Bronchial epithelial cell (primary cell): ENCODE measurements around the gene PPP4R1. TPM values are rescaled to one million over a fixed set of nuclear protein-coding genes. Genes with fewer than 3 reads are reported as not detected.
"Not testable (repeated sequence)": the region's sequence is repeated elsewhere in the genome, so short reads cannot be mapped to it uniquely, and the experiment has no call there.

Experiments
- DNase-seq: peaks from one replicate; pipeline ENCODE4 v3.0.0-alpha.2; 2010; ENCODE audit warnings: low read depth
- FAIRE-seq: peaks from 2 replicates; lab custom pipeline; 2011; peaks lifted over from hg19 to GRCh38; lab: Jason Lieb, UNC
- H3K27me3 ChIP-seq: 2 replicates; pipeline ENCODE4 v1.5.1; 2011; ENCODE audit warnings: low read length; ENCODE audit not compliant: control insufficient read depth, insufficient read depth
- H3K36me3 ChIP-seq: 2 replicates; pipeline ENCODE4 v1.5.1; 2011; ENCODE audit warnings: low read length; ENCODE audit not compliant: control insufficient read depth, insufficient read depth
- H3K4me3 ChIP-seq: 2 replicates; pipeline ENCODE4 v1.5.1; 2011; ENCODE audit warnings: mild to moderate bottlenecking, low read depth, low read length, control low read depth
- CTCF ChIP-seq: IDR thresholded peaks from 2 replicates; pipeline ENCODE4 v1.5.1; 2011; ENCODE audit warnings: mild to moderate bottlenecking, moderate library complexity, low read length, control low read depth, inconsistent platforms; ENCODE audit not compliant: insufficient read depth, severe bottlenecking
- total RNA-seq: library from RNA; depleted of rRNA; stranded (reverse); fragments of >200 nt; gene quantifications from 2 replicates; pipeline ENCODE4 v1.2.1, GENCODE V29; 2014

The PPP4R1 gene
- total RNA-seq, 1 donor from 2014 or later = 187 TPM

GRCh38 chr18:9608298-9608697 is 6.1 kb downstream of the PPP4R1 start:
- Histone ChIP-seq H3K27me3 (no peaks in the 10 kb centered on the region), H3K36me3 (peaks cover 9% of the 10 kb centered on the region), H3K4me3 (no peak overlapping the region)
- no peak for TF ChIP-seq CTCF
- DNase-seq (peak; percentile 33), FAIRE-seq (no peak)

GRCh38 chr18:9607111-9607510 is 7.2 kb downstream of the PPP4R1 start:
- not testable (repeated sequence) for DNase-seq, H3K36me3 ChIP-seq, FAIRE-seq, H3K4me3 ChIP-seq, H3K27me3 ChIP-seq

GRCh38 chr18:9606039-9606438 is 8.3 kb downstream of the PPP4R1 start:
- Histone ChIP-seq H3K27me3 (no peaks in the 10 kb centered on the region), H3K4me3 (no peak overlapping the region), H3K36me3 (peaks cover 7% of the 10 kb centered on the region)
- DNase-seq = no peak
- FAIRE-seq = no peak
- no peak for TF ChIP-seq CTCF

- DNase-seq (no peak), FAIRE-seq (no peak)
- no peak overlapping the region for H3K4me3 ChIP-seq
- H3K36me3 ChIP-seq = peaks cover 4% of the 10 kb centered on the region
- no peaks in the 10 kb centered on the region for H3K27me3 ChIP-seq
- TF ChIP-seq CTCF = no peak
Measured at GRCh38 chr18:9604348-9604747, 10.0 kb downstream of the PPP4R1 start.

GRCh38 chr18:9599328-9599727 is 15.0 kb downstream of the PPP4R1 start:
- H3K4me3 ChIP-seq = no peak overlapping the region
- H3K36me3 ChIP-seq = peaks cover 2% of the 10 kb centered on the region
- FAIRE-seq (no peak), DNase-seq (no peak)
- no peak for TF ChIP-seq CTCF
- H3K27me3 ChIP-seq = no peaks in the 10 kb centered on the region

GRCh38 chr18:9597609-9598008 is 16.8 kb downstream of the PPP4R1 start:
- no peak for FAIRE-seq

More at GRCh38 chr18:9597609-9598008, 16.8 kb downstream of the PPP4R1 start:
- no peak for DNase-seq
- peaks cover 3% of the 10 kb centered on the region for H3K36me3 ChIP-seq
- no peak overlapping the region for H3K4me3 ChIP-seq
- no peak for TF ChIP-seq CTCF
- no peaks in the 10 kb centered on the region for H3K27me3 ChIP-seq
